ES-I3 (cell line): Measurements from ENCODE around the gene OR52E4.

Source experiments
- H3K36me3 ChIP-seq: 2 replicates; pipeline ENCODE4 v1.6.1; 2013; ENCODE audit warnings: mild to moderate bottlenecking, low read length, control low read depth, moderate library complexity; ENCODE audit not compliant: insufficient read depth
- H3K4me1 ChIP-seq: 2 replicates; pipeline ENCODE4 v1.6.1; 2013; ENCODE audit warnings: mild to moderate bottlenecking, control low read depth, low read length; ENCODE audit not compliant: insufficient read depth
- H3K9ac ChIP-seq: 2 replicates; pipeline ENCODE4 v1.6.1; 2013; ENCODE audit warnings: low read depth, mild to moderate bottlenecking, low read length, moderate library complexity
- H3K9me3 ChIP-seq: 2 replicates; pipeline ENCODE4 v1.6.1; 2013; ENCODE audit warnings: mild to moderate bottlenecking, low read length, moderate library complexity; ENCODE audit not compliant: control insufficient read depth, insufficient read depth

Gene OR52E4

DNA sequence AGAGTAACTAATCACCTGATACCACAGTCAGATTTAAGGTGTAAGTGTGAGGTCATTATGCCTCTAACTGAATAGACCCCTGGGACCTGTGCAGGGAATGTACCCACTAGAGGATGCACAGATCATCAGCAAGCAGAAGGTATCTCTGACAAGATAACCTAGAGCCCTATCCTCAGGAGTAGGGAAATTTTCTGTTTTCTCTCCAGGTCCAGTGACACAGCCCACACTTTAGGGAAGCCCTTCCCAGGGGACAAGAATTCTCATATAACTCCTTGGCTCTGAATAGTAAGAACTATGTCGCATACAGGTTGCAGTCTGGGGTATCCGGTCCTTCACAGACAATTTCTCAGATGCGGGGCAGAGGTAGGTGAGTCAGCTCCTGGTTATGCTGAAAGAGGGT, 12.5 kb downstream of the OR52E4 start, which contains the start of gene OR52E5:
OR52E5 (plus strand) TSS at position 301 of the 400 bp plus-strand sequence. CDS start 7,569 bp downstream, outside the sequence.
- no peak within 1 kb of the TSS for H3K9ac ChIP-seq
- no peaks in the 10 kb centered on the region for H3K4me1 ChIP-seq
- no peaks in the 10 kb centered on the region for H3K36me3 ChIP-seq
- no peaks in the 10 kb centered on the region for H3K9me3 ChIP-seq

DNA sequence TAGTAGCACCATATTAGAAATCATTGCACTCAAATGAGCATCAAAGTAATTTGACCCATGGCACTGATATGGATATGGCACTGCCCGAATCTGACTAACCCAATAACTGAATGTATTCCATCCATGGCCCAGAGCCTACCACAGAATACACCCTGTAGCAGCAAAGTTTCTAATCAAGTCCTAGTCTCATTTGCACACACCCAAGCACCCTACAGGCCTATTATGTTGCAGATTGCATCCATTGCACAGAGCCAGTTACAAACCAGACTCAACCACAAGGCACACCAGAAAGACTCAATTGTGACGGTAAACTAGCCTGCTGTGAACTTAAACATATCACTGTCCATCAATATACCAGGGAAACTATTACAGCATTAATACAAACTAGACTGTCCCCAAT, 19.1 kb downstream of the OR52E4 start:
- Histone ChIP-seq H3K4me1 (no peaks in the 10 kb centered on the region), H3K9ac (no peak overlapping the region), H3K36me3 (no peaks in the 10 kb centered on the region), H3K9me3 (no peaks in the 10 kb centered on the region)

DNA sequence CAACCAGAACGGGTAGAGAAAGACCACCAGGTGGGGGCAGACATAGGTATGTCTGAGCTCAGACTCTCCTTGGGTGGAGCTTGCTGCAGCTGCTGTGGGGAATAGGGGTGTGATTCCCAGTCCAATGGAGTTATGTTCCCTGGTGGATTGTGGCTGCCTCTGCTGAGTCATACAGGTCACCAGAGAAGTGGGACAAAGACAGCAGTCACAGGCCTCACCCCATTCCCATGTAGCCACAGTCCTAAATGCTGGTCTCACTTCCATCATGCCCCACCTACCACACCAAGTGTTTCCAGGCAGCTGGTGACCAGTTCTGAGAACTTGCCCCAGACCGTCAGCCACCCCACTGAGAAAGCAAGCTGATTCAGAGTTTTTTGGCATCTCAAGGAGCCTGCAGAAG, 30.1 kb downstream of the OR52E4 start:
- Histone ChIP-seq H3K9ac (no peak overlapping the region), H3K9me3 (no peaks in the 10 kb centered on the region), H3K36me3 (no peaks in the 10 kb centered on the region), H3K4me1 (no peaks in the 10 kb centered on the region)

DNA sequence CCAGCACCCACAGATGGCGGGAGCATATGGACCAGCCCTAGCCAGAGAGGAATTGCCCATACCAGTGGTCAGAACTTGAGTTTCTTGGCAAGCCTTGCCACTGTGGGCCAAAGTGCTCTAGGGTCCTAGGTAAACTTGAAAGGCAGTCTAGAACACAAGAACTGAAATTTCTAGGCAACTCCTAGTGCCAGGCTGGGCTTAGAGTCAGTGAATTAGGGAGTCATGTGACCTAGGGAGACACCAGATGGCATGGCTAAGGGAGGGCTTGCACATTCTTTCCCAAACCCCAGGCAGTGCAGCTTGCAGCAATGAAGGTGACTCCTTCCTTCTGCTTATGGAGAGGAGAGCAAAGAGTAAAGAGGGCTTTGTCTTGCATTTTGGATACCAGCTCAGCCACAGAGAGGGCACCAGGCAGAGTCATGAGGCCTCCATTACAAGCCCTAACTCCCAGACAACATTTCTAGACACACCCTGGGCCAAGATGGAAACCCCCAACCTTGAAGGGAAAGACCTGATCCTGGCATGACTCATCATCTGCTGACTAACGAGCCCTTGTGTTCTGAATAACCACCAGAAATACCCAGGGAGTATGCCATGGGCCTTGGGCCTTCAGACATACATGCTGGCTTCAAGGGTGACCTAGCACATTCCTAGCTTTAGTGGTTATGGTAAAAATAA, 42.5 kb downstream of the OR52E4 start:
- Histone ChIP-seq H3K36me3 (no peaks in the 10 kb centered on the region), H3K4me1 (no peaks in the 10 kb centered on the region), H3K9me3 (no peaks in the 10 kb centered on the region), H3K9ac (no peak overlapping the region)

DNA sequence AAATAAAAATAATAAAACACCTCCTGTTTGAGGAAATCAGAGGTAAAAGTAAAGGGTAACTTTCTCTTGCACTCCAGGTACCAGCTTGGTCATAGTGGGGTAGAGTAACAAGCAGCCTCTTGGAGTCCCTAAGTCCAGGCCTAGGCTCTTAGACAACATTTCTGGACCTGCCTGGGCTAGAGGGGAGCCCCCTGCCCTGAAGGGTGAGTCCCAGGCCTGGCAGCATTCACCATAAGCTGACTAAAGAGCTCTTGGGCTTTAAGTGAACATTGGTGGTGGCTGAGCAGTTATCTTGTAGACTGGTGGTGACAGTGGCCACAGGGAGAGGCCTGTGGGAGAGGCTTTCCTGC, 43.0 kb downstream of the OR52E4 start:
- no peak overlapping the region for H3K9ac ChIP-seq
- no peaks in the 10 kb centered on the region for H3K4me1 ChIP-seq
- H3K36me3 ChIP-seq, result no peaks in the 10 kb centered on the region
- no peaks in the 10 kb centered on the region for H3K9me3 ChIP-seq

DNA sequence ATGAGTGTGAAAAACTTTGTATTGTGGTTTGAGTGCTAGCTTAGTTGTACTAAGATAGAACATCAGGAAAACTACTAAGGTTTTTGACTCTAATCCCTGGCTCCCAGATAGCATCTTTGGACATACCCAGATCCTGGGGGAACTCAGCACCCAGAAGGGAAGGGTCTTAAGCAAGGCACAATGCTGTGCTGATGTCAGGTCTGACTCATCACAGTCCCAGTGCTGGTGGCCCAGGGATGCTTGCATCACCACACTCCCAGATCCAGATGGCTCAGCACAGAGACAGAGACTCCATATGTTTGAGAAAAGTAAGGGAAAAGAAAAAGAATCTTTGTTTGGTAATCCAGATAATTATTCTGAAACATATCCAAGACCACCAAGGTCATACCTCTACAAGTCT, 43.4 kb downstream of the OR52E4 start:
- H3K4me1 ChIP-seq, result no peaks in the 10 kb centered on the region
- H3K36me3 ChIP-seq, result no peaks in the 10 kb centered on the region
- no peak overlapping the region for H3K9ac ChIP-seq
- no peaks in the 10 kb centered on the region for H3K9me3 ChIP-seq

DNA sequence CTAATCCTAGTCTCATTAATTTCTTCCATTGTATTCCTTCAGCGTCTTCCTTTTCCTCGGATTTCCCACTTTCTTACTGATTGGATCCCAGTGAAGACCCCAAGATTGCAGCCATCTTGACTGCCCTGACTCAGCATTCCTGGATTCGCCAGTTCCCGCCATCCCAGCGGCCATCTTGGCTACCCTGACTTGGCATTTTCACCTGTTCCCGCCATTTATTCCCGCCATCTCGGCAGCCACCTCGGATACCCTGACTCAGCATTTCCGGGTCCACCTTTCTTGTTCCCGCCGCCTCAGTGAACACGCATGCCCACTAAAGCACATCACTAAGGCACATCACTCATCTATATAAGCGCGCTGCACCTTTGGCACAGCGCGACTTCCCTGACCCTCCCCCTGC, 47.8 kb downstream of the OR52E4 start:
- H3K9me3 ChIP-seq, result no peaks in the 10 kb centered on the region
- H3K9ac ChIP-seq, result no peak overlapping the region
- no peaks in the 10 kb centered on the region for H3K36me3 ChIP-seq
- H3K4me1 ChIP-seq, result no peaks in the 10 kb centered on the region

DNA sequence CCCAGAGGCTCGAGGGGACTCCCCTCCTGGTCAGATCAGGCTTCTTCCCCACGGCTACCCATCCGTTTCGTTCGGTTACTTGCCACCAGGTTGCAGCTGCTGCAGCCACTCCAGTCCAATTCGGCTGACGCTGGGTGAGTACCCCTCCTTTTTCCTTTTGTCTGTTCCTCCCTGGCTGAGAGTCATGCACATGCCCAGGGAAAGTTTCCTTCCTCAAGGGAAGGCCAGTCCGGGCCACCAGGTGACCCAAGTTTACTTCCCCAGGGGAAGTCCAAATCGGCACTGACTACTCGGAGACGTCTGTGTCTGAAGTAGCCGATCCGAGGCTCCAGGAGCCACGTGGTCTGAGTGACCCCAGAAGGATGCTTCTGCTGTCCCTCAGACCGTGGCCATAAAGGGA, 48.4 kb downstream of the OR52E4 start:
- H3K9me3 ChIP-seq, result no peaks in the 10 kb centered on the region
- H3K36me3 ChIP-seq, result no peaks in the 10 kb centered on the region
- H3K4me1 ChIP-seq, result no peaks in the 10 kb centered on the region
- no peak overlapping the region for H3K9ac ChIP-seq

DNA sequence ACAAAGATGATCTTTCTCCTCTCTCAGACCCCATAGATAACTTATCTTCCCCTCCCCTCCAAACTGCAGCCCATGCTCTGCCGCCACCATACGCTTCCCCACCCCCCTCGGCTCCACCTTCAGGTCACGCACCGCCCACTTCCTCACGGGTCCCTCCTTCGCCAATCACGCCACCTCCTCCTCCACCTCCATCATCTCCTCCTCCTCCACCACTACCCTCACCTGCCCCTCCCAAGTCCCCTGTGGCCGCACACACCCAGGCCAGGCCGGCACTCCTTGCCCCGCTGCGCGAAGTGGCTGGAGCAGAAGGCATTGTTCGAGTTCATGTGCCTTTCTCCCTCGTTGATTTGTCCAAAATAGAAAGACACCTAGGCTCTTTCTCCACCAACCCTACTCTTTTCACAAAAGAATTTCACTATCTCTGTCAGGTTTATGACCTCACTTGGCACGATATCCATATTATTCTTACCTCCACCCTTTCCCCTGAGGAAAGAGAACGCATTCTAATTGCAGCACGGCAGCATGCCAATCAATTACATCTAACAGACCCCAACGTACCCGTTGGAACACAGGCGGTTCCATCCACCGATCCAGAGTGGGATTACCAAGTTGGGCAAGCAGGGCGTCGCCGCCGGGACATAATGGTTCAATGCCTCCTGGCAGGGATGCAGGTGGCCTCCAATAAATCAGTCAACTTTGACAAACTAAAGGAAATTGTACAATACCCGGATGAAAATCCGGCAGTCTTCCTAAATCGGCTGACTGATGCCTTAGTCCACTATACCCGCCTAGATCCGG, 49.3 kb downstream of the OR52E4 start:
- H3K36me3 ChIP-seq, result no peaks in the 10 kb centered on the region
- no peak overlapping the region for H3K9ac ChIP-seq
- H3K4me1 ChIP-seq, result no peaks in the 10 kb centered on the region
- no peaks in the 10 kb centered on the region for H3K9me3 ChIP-seq

DNA sequence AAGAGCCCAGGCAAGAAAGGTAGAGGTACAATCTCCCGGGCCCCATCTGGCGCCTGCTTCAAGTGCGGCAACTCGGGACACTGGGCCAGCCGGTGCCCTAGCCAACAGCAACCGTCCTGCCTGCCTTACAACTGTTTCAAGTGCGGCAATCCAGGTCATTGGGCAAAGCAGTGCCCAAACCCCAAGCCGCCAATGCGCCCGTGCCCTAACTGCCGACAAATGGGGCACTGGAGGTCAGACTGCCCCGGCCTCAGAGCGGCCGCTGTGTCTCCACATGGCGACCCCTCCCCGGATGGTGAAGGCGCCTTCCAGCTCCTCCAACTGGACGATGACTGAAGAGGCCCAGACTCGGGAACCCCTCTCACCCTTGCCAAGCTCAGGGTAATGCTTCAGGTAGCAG, 50.2 kb downstream of the OR52E4 start:
- Histone ChIP-seq H3K9me3 (no peaks in the 10 kb centered on the region), H3K9ac (no peak overlapping the region)

DNA sequence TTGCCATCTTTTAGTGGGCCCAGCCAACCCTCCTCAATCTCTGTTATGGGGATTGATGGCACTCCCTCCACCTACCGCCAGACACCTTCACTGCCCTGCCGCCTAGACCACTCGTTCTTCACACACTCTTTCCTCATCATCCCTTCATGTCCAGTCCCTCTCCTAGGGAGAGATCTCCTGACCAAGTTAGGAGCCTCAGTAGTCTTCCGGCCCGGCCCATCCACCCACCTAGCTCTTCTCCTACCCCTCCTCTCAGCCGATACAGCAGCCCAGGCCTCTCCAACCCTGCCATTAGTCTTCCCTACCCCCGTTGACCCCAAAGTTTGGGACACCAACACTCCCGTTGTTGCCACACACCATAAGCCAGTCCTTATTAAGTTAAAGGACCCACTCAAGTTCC, 50.6 kb downstream of the OR52E4 start:
- Histone ChIP-seq H3K9me3 (no peaks in the 10 kb centered on the region), H3K36me3 (no peaks in the 10 kb centered on the region)

More for the DNA sequence above, 50.2 kb downstream of the OR52E4 start:
- no peaks in the 10 kb centered on the region for H3K36me3 ChIP-seq
- no peaks in the 10 kb centered on the region for H3K4me1 ChIP-seq

DNA sequence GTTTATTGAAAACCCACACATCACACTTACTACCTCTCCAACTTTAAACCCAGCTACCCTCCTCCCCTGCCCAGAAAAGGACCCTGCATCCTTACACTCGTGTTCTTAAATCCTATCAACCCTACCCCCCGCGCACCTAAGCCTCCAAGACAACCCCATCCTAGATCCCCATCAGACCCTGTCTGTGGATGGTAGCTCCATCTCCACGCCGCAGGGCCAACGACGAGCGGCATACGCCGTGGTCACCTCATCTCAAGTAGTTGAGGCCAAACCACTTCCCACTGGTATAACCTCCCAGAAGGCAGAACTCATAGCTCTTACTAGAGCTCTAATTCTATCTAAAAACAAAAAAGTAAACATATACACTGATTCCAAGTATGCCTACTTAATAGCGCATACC, 52.2 kb downstream of the OR52E4 start:
- no peaks in the 10 kb centered on the region for H3K36me3 ChIP-seq
- no peak overlapping the region for H3K9ac ChIP-seq
- H3K9me3 ChIP-seq, result no peaks in the 10 kb centered on the region
- no peaks in the 10 kb centered on the region for H3K4me1 ChIP-seq

More for the DNA sequence above, 50.6 kb downstream of the OR52E4 start:
- Histone ChIP-seq H3K4me1 (no peaks in the 10 kb centered on the region), H3K9ac (no peak overlapping the region)

DNA sequence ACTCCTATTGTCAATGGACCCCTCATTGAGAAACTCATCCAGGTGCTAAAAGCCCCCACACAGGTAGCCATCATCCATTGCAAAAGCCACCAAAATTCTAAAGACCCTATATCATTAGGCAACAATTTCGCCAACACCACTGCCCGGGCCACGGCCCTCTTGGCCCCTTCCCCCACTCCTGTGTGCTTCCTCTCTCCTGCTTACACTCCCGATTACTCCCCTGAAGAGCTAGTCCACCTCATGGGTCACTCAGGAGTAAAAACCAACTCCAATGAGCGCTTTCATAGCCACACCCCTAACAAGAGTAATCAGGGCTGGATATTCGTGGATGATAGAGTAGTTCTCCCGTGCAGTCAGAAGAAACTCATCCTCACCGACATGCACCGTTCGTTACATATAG, 52.7 kb downstream of the OR52E4 start:
- H3K36me3 ChIP-seq, result no peaks in the 10 kb centered on the region
- H3K4me1 ChIP-seq, result no peaks in the 10 kb centered on the region
- H3K9me3 ChIP-seq, result no peaks in the 10 kb centered on the region
- H3K9ac ChIP-seq, result no peak overlapping the region
